AG04449 (cell line): ENCODE data around the gene MVB12B.

Experiments used
- CTCF ChIA-PET: fragments of 350-600 bp; formaldehyde crosslinking; extraction: SDS; loops from one replicate; lab custom pipeline; 2021; ENCODE audit warnings: antibody characterized with exemption; lab: Yijun Ruan, JAX
- POLR2A ChIA-PET: fragments of 400-600, 350-600 bp; formaldehyde crosslinking; extraction: SDS; loops from one replicate; lab custom pipeline; 2020; ENCODE audit warnings: antibody characterized with exemption, inconsistent platforms; lab: Yijun Ruan, JAX
- DNase-seq: peaks from one replicate; pipeline ENCODE4 v3.0.0-alpha.2; 2010; ENCODE audit warnings: low read depth, low spot score
- H3K4me3 ChIP-seq: 2 replicates; pipeline ENCODE4 v1.5.1; 2011; ENCODE audit warnings: low read depth, mild to moderate bottlenecking, control low read depth, low read length
- CTCF ChIP-seq: IDR thresholded peaks from one replicate; pipeline ENCODE4 v1.5.1; 2011; ENCODE audit warnings: mild to moderate bottlenecking, moderate library complexity, low read length, control low read depth, inconsistent platforms; ENCODE audit not compliant: insufficient read depth; ENCODE audit errors: missing control alignments

MVB12B gene

GRCh38 chr9:126379661-126380360, 53.2 kb downstream of the MVB12B start:
- no peak for DNase-seq
- TF ChIP-seq CTCF: no peak
- no peak overlapping the region for H3K4me3 ChIP-seq
- POLR2A ChIA-PET: no interaction called here
- CTCF ChIA-PET: interaction anchor here (1.5 to 3.3 kb wide), 3 partner anchors 16 to 111 kb away, joined by 4 to 14 read pairs (median 8); no protein-coding TSS in a partner anchor

GRCh38 chr9:126380447-126380846, 53.8 kb downstream of the MVB12B start:
- ChIA-PET CTCF (interaction anchor here (1.5 to 3.3 kb wide), 3 partner anchors 15 to 111 kb away, joined by 4 to 14 read pairs (median 8); no protein-coding TSS in a partner anchor), POLR2A (no interaction called here)
- no peak for DNase-seq
- H3K4me3 ChIP-seq: no peak overlapping the region
- no peak for TF ChIP-seq CTCF

GRCh38 chr9:126381195-126381594, 54.6 kb downstream of the MVB12B start:
- H3K4me3 ChIP-seq: no peak overlapping the region
- CTCF ChIA-PET: interaction anchor here (2.0 to 3.3 kb wide), 2 partner anchors 15 to 18 kb away, joined by 4 to 14 read pairs; no protein-coding TSS in a partner anchor
- POLR2A ChIA-PET: no interaction called here
- no peak for TF ChIP-seq CTCF
- DNase-seq: no peak

GRCh38 chr9:126383406-126384046, 56.9 kb downstream of the MVB12B start:
- CTCF ChIA-PET: interaction anchor here (0.8 to 3.7 kb wide), 4 partner anchors 12 to 65 kb away, joined by 3 to 20 read pairs (median 4); no protein-coding TSS in a partner anchor
- TF ChIP-seq CTCF: no peak
- POLR2A ChIA-PET: no interaction called here
- no peak for DNase-seq
- no peak overlapping the region for H3K4me3 ChIP-seq

GRCh38 chr9:126384926-126385325, 58.3 kb downstream of the MVB12B start:
- POLR2A ChIA-PET: no interaction called here

More at GRCh38 chr9:126384926-126385325, 58.3 kb downstream of the MVB12B start:
- TF ChIP-seq CTCF: no peak
- no peak for DNase-seq
- CTCF ChIA-PET: interaction anchor here (2.6 to 6.6 kb wide), 3 partner anchors 10 to 83 kb away, joined by 11 to 49 read pairs (median 20); no protein-coding TSS in a partner anchor
- H3K4me3 ChIP-seq: no peak overlapping the region
